ENCODE measurements around the gene MYH7B.

DNA sequence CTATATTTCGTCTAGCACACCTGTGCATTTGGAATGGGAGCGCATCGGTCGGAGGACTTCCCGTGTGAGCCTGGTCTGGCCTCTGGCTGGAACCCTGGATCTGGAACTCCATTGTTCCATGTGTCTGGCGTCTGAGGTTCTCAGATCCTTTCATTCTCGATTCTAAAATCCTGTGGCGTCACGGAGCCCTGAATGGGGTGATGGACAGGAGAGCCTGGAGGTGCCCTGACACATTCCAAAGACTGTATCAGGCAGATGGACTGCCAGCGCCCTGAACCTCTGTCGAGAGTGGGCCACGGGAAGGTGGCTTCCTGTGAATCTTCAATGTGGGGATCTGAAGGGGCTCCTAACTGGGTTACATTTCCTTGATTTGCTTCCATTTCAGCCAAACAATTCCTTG, 20.6 kb downstream of the MYH7B start:
- TF ChIP-seq CTCF (IDR thresholded peaks at IDR 0.05) (no peak), POLR2A (IDR thresholded peaks at IDR 0.05) (no peak)

All from testis (tissue), 2 donors.